SK-N-SH (cell line): ENCODE data around the gene VDAC2.

ENCODE experiments used
- CTCF ChIP-seq: fragments of 200-600 bp; sonication (generic); IDR thresholded peaks from 2 replicates; pipeline ENCODE4 v1.6.1; 2017; ENCODE audit warnings: antibody characterized with exemption, mild to moderate bottlenecking, moderate library complexity
- EP300 ChIP-seq, 2 experiments: IDR thresholded peaks; 2 replicates each; pipeline versions ENCODE4 v1.4.0 to v1.6.1; 2012; ENCODE audit warnings: borderline replicate concordance in 1 of 2, low read depth in 1 of 2, low read length in 1 of 2
- FOXJ3 ChIP-seq: sonication (generic); formaldehyde crosslinking; IDR thresholded peaks from 2 replicates; pipeline ENCODE4 v1.5.1; 2020; ENCODE audit warnings: mild to moderate bottlenecking, missing genetic modification reagents
- PBX3 ChIP-seq: IDR thresholded peaks from 2 replicates; pipeline ENCODE4; 2012
- RAD21 ChIP-seq: IDR thresholded peaks from 2 replicates; pipeline ENCODE4 v1.6.1; 2012; ENCODE audit warnings: mild to moderate bottlenecking, low read length
- REST ChIP-seq: IDR thresholded peaks from 2 replicates; pipeline ENCODE4 v1.6.1; 2012; ENCODE audit warnings: mild to moderate bottlenecking, low read depth, low read length, moderate library complexity
- RFX5 ChIP-seq: IDR thresholded peaks from 2 replicates; pipeline ENCODE4 v1.6.1; 2012; ENCODE audit warnings: mild to moderate bottlenecking, improper control_type of control experiment, low read length
- SMC3 ChIP-seq: IDR thresholded peaks from 2 replicates; pipeline ENCODE4 v1.6.1; 2012; ENCODE audit warnings: low read depth, low read length, improper control_type of control experiment
- YY1 ChIP-seq: IDR thresholded peaks from 2 replicates; pipeline ENCODE4 v1.4.0; 2012; ENCODE audit warnings: low read depth, mild to moderate bottlenecking
- ZBTB33 ChIP-seq: IDR thresholded peaks from 2 replicates; pipeline ENCODE4 v1.4.0; 2012; ENCODE audit warnings: low read depth, borderline replicate concordance

GRCh38 chr10:75168275-75168674, 42.3 kb upstream of the VDAC2 start:
- TF ChIP-seq CTCF (no peak), RFX5 (no peak), ZBTB33 (no peak), PBX3 (no peak), RAD21 (no peak), FOXJ3 (CRISPR knock-in tag) (no peak), YY1 (no peak), REST (no peak), SMC3 (no peak), EP300 (IDR thresholded peaks at IDR 0.05; ENCODE audit: borderline replicate concordance in 1 of 2, low read depth in 1 of 2, low read length in 1 of 2) (no peak)
